GM21528 (cell line): ENCODE measurements around the gene MRPL16.
A peak's percentile ranks its signal among the peaks of the same experiment; 100 is the strongest.
"Not testable (repeated sequence)": the region's sequence is repeated elsewhere in the genome, so short reads cannot be mapped to it uniquely, and the experiment has no call there.

Source experiments
- ATAC-seq: cut with Tn5 transposase; IDR thresholded peaks from one replicate; pipeline ENCODE4 v1.9.1; 2021; ENCODE audit warnings: mild to moderate bottlenecking, moderate library complexity; ENCODE audit not compliant: unreplicated experiment, low FRiP score

MRPL16 gene

GRCh38 chr11:59810189-59810910 is at the start of gene MRPL16:
TSS of gene MRPL16 (minus strand) at chr11:59810778. CDS start at chr11:59810658, 120 bp downstream.
- peak; percentile 99 for ATAC-seq

- no peak for ATAC-seq
Measured at GRCh38 chr11:59859673-59860072, 49.1 kb upstream of the MRPL16 start.

DNA sequence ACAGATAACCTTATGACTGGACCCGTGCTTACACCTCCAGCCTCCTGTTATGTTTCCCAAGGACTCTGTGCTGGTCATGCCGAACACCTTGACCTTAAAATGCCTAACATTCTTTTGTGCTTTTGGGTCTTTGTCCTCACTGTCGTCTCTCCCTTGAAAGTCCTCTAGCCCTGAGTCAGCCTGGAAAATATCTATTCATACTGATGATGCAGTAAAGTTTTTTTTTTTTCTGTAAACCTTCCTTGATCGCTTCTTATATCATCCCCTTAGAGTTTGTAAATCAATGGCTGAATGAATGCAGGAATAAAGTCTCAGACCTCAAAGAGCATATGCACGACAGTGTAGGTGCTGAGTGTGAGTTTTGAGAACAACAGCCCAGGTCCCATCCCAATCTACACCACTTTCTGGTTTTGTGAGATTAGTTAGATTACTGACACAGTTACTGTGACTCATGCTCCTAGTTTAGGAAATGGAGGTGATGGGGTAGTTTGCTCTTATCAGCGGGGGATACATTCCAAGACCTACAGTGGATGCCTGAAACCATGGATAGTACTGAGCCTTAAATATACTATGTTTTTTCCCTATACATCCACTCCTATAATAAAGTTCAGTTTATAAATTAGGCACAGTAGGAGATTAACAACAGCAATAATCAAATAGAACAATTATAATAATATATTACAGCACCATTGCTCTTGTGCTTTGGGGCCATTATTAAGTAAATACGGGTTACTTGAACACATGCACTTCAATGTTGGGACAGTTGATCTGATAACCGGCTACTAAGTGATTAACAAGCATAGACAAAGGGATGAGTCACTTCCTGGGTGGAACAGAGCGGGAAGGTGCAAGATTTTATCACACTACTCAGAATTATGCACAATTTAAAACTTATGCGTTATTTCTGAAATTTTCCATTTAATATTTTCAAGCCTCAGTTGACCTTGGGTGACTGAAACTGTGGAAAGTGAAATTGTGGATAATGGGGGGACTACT is 47.2 kb upstream of the MRPL16 start:
- no peak for ATAC-seq

DNA sequence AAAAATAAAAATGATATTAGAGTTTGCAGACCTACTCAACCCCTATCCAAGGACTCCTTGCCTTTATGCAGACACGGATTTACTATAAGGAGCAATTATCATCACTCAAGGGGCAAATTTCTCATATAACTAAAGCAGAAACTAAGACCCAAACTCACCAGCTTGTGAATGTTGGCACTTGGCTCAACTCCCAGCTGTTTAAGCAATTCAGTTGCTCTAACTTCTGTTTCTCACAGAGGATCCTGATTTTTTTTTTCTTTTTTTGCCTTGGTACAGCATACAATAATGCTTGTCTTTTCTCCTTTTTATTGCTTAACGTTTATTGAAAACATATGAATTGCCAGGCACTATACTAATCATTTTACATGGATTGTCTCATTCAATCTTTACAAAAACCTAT is 44.3 kb upstream of the MRPL16 start:
- no peak for ATAC-seq

- ATAC-seq = not testable (repeated sequence)
Measured at GRCh38 chr11:59851416-59851815, 40.8 kb upstream of the MRPL16 start.

DNA sequence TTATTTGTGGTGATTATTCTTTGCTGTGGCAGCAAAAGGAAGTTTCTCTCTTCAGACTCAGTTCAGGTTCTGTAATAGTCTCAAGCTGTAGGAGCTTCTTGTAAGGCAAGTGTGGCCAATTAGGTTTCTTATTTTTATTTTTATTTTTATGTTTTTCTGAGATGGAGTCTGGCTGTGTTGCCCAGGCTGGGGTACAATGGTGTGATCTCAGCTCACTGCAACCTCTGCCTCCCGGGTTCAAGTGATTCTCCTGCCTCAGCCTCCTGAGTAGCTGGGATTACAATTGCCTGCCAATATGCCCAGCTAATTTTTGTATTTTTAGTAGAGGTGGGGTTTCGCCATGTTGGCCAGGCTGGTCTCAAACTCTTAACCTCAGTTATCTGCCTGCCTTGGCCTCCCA is 39.0 kb upstream of the MRPL16 start:
- not testable (repeated sequence) for ATAC-seq

DNA sequence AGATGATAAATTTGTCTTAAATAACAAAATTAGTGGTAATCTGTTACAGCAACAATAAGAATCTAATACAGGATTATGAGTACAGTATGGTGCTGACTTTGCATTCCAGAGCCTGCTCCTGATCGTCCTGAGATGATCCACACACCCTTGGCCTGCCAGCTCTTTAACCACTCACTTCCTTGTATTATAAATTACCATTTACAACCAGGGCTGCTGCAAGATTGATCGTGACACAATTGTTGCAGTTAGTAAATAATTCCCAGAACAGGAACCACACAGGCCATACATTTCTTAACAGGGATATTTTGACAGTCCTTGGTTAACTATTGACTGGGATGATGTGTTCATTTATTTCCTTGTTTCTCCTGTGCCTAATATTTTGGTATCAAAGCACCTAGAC is 38.6 kb upstream of the MRPL16 start:
- no peak for ATAC-seq

DNA sequence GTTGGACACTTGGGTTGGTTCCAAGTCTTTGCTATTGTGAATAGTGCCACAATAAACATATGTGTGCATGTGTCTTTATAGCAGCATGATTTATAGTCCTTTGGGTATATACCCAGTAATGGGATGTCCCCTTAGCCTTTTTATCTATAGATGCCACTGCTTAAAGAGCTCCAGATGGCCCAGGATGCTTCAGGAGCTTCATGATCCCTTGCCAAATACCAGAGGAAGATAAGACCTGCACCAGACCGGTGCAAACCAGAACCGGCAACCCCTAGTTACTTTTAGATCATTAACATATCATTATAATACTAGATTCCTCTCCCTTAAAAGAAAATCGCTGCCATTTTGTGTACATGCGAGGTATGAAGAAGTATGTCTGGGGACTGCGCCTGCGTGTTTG is 37.9 kb upstream of the MRPL16 start:
- not testable (repeated sequence) for ATAC-seq

- ATAC-seq = no peak
Measured at GRCh38 chr11:59847626-59848025, 37.0 kb upstream of the MRPL16 start.

- ATAC-seq = no peak
Measured at GRCh38 chr11:59846556-59846955, 36.0 kb upstream of the MRPL16 start.

GRCh38 chr11:59845399-59845798 is 34.8 kb upstream of the MRPL16 start, which contains the start of gene CBLIF:
TSS of gene CBLIF (minus strand) at chr11:59845499. CDS start at chr11:59845453, 46 bp downstream.
- ATAC-seq = no peak

GRCh38 chr11:59842316-59842715 is 31.7 kb upstream of the MRPL16 start:
- ATAC-seq = no peak

- no peak for ATAC-seq
Measured at GRCh38 chr11:59841514-59841913, 30.9 kb upstream of the MRPL16 start.

DNA sequence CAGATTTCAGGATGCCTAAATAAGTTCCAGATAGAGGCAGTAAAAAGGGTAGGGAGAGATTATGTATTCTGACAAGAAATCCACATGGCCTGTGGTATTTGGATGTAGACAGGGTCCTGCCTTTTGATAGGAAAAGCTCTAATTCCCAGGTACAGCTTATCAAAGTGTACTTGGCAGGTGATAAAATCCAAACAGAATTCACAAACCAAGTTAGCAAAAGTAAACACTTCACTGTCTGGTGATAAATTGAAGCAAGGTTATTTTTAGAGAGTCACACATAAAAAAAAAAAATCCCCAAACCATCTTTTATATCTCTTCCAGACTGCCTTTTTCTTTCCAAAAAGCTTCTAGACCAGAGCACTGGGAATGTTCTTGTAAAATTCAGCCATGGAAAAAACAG is 29.0 kb upstream of the MRPL16 start:
- no peak for ATAC-seq

GRCh38 chr11:59833602-59834001 is 23.0 kb upstream of the MRPL16 start:
- no peak for ATAC-seq

- no peak for ATAC-seq
Measured at GRCh38 chr11:59829358-59829757, 18.8 kb upstream of the MRPL16 start.

DNA sequence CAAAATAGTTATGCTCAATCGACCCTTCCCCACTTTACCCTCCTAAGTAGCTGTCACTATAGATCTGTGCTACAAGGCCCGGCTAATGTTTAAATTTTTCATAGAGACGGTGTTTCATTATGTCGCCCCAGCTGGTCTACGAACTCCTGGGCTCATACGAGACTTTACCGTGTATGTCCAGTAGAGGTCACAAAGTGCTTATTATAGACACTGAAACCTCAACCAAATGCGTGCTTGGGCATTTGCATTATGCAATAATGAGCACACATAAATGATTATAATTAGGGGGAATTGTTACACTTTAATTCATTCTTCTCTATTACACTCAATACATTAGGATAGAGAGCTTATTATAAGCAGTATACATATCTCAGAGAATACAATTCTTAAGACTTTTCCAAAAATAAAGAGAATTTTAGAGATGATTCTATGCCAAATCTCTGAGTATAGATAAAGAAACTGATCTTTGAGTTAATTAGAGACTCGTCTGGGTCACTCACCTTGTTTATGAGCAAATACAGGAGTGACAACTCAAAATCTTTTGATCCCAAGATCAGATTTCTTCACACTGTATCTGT is 12.5 kb upstream of the MRPL16 start:
- ATAC-seq = peak; percentile 93

DNA sequence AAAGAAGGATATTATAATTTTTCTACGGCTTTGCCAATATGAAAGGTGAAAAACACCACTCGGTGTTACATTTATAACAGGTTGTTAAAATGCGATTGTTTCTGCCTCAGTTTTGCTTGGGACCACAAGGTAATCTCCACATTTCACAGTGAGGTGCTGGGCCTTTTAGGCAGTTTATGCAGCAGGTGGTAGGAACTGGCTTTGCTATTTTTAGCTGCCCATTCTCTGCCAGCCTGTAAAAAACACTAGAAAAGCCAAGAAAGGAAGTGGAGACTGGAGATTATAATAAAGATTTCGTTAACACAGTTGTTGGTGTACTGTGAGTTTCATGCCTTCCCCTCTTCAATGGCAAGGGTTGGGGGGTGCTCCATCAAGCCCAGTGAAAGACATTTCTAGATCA is 8.0 kb upstream of the MRPL16 start:
- no peak for ATAC-seq

- ATAC-seq = not testable (repeated sequence)
Measured at GRCh38 chr11:59816434-59816833, 5.9 kb upstream of the MRPL16 start.

DNA sequence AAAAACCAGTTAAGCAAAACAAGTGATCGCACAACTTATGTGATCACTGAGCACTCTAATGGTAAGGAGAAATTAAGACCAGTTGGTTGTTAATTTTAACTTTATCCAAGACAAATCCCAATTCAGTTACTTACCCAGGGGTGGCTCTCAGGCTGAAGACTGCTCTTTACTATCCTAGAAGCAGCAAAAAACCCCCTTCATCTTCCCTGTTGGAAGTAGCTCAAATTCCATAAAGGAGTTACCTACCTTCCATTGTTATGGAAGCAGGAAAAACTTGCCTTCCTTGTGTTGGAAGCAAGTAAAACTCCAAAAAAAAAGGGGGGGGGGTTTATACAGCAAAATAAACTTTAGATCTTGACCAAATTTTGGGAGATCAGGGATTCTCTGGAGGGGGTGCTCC is 5.2 kb upstream of the MRPL16 start:
- no peak for ATAC-seq

- ATAC-seq = no peak
Measured at GRCh38 chr11:59814021-59814420, 3.4 kb upstream of the MRPL16 start.
